Measurements from ENCODE around the gene SPCS1.

DNA sequence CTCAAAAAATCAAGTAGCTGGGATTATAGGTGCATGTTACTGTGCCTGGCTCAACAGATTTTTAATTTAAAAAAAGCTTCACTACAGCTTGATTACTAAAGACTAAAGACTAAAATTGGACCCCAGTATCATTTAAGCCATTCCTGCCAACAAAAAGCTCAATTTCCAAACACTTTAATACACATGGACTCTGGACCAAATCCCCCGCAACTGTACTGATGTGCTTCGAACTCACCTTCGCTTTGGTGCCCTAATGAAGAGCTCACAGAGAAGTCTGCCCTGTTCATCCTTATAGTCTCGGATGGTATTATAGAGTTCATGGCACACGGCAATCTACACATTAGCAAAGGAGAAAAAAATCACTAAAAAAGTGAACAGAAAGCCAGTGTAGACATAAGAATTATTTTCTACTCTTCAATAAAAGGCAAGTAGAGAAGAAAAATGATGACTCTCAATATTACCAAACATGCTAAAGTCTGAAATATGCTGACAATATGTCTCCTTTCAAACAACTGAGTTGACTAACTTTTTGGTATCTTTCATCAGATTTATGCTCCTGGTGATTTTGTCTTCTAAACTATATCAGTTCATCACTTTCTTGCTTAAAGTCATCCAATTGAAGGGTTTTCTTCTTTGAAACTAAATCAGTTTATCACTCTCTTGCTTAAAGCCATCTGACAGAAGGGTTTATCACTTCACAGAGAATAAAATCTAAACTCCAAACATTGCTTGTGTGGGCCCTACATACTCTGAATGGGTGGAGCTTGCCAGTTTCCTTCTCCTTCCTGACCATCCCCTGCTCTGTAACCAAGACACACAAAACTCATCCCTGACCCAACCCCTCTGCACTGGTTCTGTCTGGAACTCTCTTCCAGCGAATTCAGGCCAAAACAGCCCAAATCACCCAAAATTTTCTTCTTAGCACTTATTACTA, 27.4 kb upstream of the SPCS1 start:
- TF ChIP-seq YY1 (IDR thresholded peaks at IDR 0.05; ENCODE audit: insufficient read depth, insufficient read length) (no peak), SUZ12 (IDR thresholded peaks at IDR 0.05; ENCODE audit: extremely low read depth, insufficient read depth, insufficient read length) (no peak)
